Activated CD8-positive, alpha-beta T cell treated with anti-CD3 and anti-CD28 coated beads for 36 hours (primary cell): ENCODE data around the gene PNISR. TPM values are rescaled to one million over a fixed set of nuclear protein-coding genes. Genes with fewer than 3 reads are reported as not detected.
A peak's percentile ranks its signal among the peaks of the same experiment; 100 is the strongest.
"Not testable (repeated sequence)": the region's sequence is repeated elsewhere in the genome, so short reads cannot be mapped to it uniquely, and the experiment has no call there.

ENCODE experiments used
- ATAC-seq: fragments of 200-7000 bp; cut with Tn5 transposase; one replicate; pipeline ENCODE4 v1.10.0; 2021; ENCODE audit warnings: mild to moderate bottlenecking, moderate library complexity
- CTCF ChIA-PET: fragments of 350-600 bp; sonication (Branson Sonifier 250); formaldehyde crosslinking; loops from one replicate; lab custom pipeline; 2021; ENCODE audit warnings: antibody characterized with exemption; lab: Charles Lee
- POLR2A ChIA-PET: fragments of 350-600 bp; sonication (Branson Sonifier 250); formaldehyde crosslinking; loops from one replicate; lab custom pipeline; 2021; ENCODE audit warnings: antibody characterized with exemption; lab: Charles Lee
- DNase-seq: peaks from one replicate; pipeline ENCODE4 v3.0.0-alpha.2; 2020
- H3K27ac Mint-ChIP-seq: one replicate; pipeline ENCODE4 v1.8.0; 2021; ENCODE audit warnings: mild to moderate bottlenecking, mixed read lengths
- H3K27me3 Mint-ChIP-seq: one replicate; pipeline ENCODE4 v1.8.0; 2021; ENCODE audit warnings: mixed read lengths
- H3K36me3 Mint-ChIP-seq: one replicate; pipeline ENCODE4 v1.8.0; 2021; ENCODE audit warnings: low read depth, mixed read lengths
- H3K4me1 Mint-ChIP-seq: one replicate; pipeline ENCODE4 v1.8.0; 2021; ENCODE audit warnings: low read depth, mixed read lengths
- H3K4me3 Mint-ChIP-seq: one replicate; pipeline ENCODE4 v1.8.0; 2021; ENCODE audit warnings: mild to moderate bottlenecking, moderate library complexity, mixed read lengths
- H3K9me3 Mint-ChIP-seq: one replicate; pipeline ENCODE4 v1.8.0; 2021; ENCODE audit warnings: mixed read lengths
- CTCF ChIP-seq: fragments of 200-600 bp; IDR thresholded peaks from one replicate; pipeline ENCODE4 v1.8.0; 2022; ENCODE audit warnings: antibody characterized with exemption, mild to moderate bottlenecking
- intact Hi-C: fragments of 100-400 bp; cut with micrococcal nuclease; formaldehyde crosslinking; loops from one replicate; pipeline ENCODE4 v1.10.0; 2022
- total RNA-seq, 2 experiments: library from RNA; stranded (reverse); gene quantifications; one replicate each; pipeline ENCODE4 v1.2.3, GENCODE V29; 2021

PNISR gene
- 100 to 1,000 TPM; 121 to 126 TPM for total RNA-seq

- ChIA-PET CTCF (interaction anchor here (1.0 to 2.7 kb wide), 9 partner anchors 9 to 321 kb away, joined by 3 to 19 read pairs (median 4); partner anchors contain the start of gene COQ3), POLR2A (interaction anchor here (1.0 to 2.3 kb wide), 8 partner anchors 7 to 144 kb away, joined by 3 to 11 read pairs (median 5); partner anchors contain the start of genes CCNC, COQ3 and USP45)
- H3K9me3 Mint-ChIP-seq, result no peaks in the 10 kb centered on the region
- ATAC-seq (peak; percentile 85), DNase-seq (peak; percentile 91)
- no peak for TF ChIP-seq CTCF
- H3K36me3 Mint-ChIP-seq, result peaks cover 45% of the 10 kb centered on the region
- peak within 1 kb of the TSS; percentile 100 for H3K27ac Mint-ChIP-seq
- peak within 1 kb of the TSS; percentile 79 for H3K4me3 Mint-ChIP-seq
- peaks cover 60% of the 10 kb centered on the region for H3K4me1 Mint-ChIP-seq
- intact Hi-C loops, result loop anchor here (5.0 kb wide), 1 partner anchor 93 kb away; no protein-coding TSS in a partner anchor
- H3K27me3 Mint-ChIP-seq, result no peaks in the 10 kb centered on the region
Observed at GRCh38 chr6:99424761-99425646, at the start of gene PNISR. Gene PNISR (minus strand): TSS chr6:99425308. CDS start chr6:99414659, 10,649 bp downstream.

- H3K9me3 Mint-ChIP-seq, result no peaks in the 10 kb centered on the region
- no peak for TF ChIP-seq CTCF
- ATAC-seq (no peak), DNase-seq (no peak)
- no peaks in the 10 kb centered on the region for H3K4me1 Mint-ChIP-seq
- no peak overlapping the region for H3K4me3 Mint-ChIP-seq
- no peaks in the 10 kb centered on the region for H3K27me3 Mint-ChIP-seq
- H3K27ac Mint-ChIP-seq, result no peak overlapping the region
- intact Hi-C loops, result no loop called here
- CTCF ChIA-PET, result interaction anchor here (0.9 to 1.2 kb wide), 2 partner anchors 17 to 39 kb away, joined by 3 read pairs; no protein-coding TSS in a partner anchor
- peaks cover 20% of the 10 kb centered on the region for H3K36me3 Mint-ChIP-seq
- POLR2A ChIA-PET, result no interaction called here
Observed at GRCh38 chr6:99473730-99474129, 48.6 kb upstream of the PNISR start.

DNA sequence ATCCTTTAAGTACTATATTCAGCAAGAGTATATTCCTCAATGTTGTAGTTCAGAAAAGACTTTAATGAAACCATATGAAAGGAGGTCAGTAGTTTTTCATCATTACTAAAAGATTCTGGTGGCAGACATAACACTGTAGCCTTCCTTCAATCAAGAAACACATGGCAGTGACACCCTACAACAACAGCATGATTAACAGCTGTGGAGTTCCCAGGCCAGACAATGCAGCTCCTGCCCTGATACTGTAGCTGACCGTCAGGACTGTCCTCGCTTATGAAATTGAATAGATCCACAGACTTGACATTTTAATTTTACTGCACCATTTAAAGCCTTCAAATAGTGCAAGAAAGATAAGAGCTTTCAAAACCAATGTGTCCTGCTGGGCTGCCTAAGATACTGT is 46.5 kb upstream of the PNISR start:
- ChIA-PET CTCF (no interaction called here), POLR2A (no interaction called here)
- intact Hi-C loops, result no loop called here
- DNase-seq, result no peak
- ATAC-seq, result no peak
- Mint-ChIP-seq H3K9me3 (no peaks in the 10 kb centered on the region), H3K27ac (no peak overlapping the region), H3K27me3 (no peaks in the 10 kb centered on the region), H3K36me3 (peaks cover 14% of the 10 kb centered on the region), H3K4me1 (no peaks in the 10 kb centered on the region), H3K4me3 (no peak overlapping the region)
- no peak for TF ChIP-seq CTCF

DNA sequence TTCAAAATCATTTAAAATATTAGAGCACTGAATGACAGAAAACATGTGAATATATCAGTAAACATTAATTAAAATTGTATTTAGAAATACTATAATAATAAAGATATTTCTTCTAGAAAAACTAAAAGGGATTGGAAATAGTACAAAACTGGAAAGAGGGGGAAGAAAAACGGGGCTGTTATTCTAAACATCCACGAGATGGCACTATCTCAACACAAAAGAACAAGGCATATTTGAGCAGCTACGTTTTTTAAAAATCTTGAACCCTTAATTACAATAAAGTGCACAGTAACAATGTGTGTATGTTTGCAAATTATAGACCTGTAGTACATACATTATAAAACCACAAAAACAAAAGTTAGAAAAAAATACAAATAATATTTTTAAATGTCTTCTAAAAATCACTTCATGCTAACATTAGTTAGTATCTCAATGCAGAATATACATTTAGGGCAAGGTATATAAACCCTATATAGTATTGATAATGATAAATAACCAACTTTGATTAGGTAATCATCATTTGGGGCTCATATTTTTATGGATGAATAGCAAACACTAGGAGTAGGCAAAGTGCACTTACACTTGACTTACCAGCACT is 42.5 kb upstream of the PNISR start:
- Mint-ChIP-seq H3K27ac (no peak overlapping the region), H3K9me3 (no peaks in the 10 kb centered on the region), H3K4me3 (no peak overlapping the region), H3K27me3 (no peaks in the 10 kb centered on the region), H3K36me3 (peaks cover 2% of the 10 kb centered on the region), H3K4me1 (no peaks in the 10 kb centered on the region)
- DNase-seq (no peak), ATAC-seq (no peak)
- ChIA-PET CTCF (interaction anchor here (0.6 to 2.6 kb wide), 8 partner anchors 10 to 282 kb away, joined by 3 to 16 read pairs (median 6); no protein-coding TSS in a partner anchor), POLR2A (no interaction called here)
- intact Hi-C loops, result loop anchor here (5.0 kb wide), 2 partner anchors 55 to 280 kb away; no protein-coding TSS in a partner anchor
- peak; percentile 88 for TF ChIP-seq CTCF

DNA sequence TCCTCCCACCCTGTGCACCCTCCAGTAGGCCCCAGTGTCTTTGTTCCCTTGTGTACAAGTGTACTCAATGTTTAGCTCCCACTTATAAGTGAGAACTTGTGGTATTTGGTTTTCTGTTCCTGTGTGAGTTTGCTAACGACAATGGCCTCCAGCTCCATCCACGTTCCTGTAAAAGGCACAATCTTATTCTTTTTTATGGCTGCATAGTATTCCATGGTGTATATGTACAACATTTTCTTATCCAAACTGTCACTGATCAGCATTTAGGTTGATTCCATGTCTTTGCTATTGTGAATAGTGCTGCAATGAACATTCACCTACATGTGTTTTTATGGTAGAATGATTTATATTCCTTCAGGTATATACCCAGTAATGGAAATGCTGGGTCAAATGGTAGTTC is 34.0 kb upstream of the PNISR start:
- H3K36me3 Mint-ChIP-seq, result peaks cover 44% of the 10 kb centered on the region
- H3K9me3 Mint-ChIP-seq, H3K4me3 Mint-ChIP-seq, H3K4me1 Mint-ChIP-seq, H3K27ac Mint-ChIP-seq, POLR2A ChIA-PET, intact Hi-C loops, CTCF ChIA-PET, H3K27me3 Mint-ChIP-seq, DNase-seq, ATAC-seq: not testable (repeated sequence)
